H9 (cell line): ENCODE data around the gene ZNF683. TPM values are rescaled to one million over a fixed set of nuclear protein-coding genes. Genes with fewer than 3 reads are reported as not detected.

Source experiments
- DNase-seq: peaks from one replicate; pipeline ENCODE4 v3.0.0-alpha.2; 2017
- H2AFZ ChIP-seq: one replicate; pipeline ENCODE4 v1.6.1; 2013; ENCODE audit warnings: mild to moderate bottlenecking, low read length, control low read depth, moderate library complexity
- H2AK5ac ChIP-seq: 2 replicates; pipeline ENCODE4 v1.6.1; 2013; ENCODE audit warnings: low read length, control low read depth, mixed read lengths; ENCODE audit not compliant: insufficient read length
- H2BK120ac ChIP-seq: one replicate; pipeline ENCODE4 v1.6.1; 2013; ENCODE audit warnings: low read depth, mild to moderate bottlenecking, low read length, control low read depth, inconsistent platforms; ENCODE audit not compliant: poor library complexity, severe bottlenecking
- H2BK12ac ChIP-seq: 2 replicates; pipeline ENCODE4 v1.6.1; 2013; ENCODE audit warnings: low read length, control low read depth, mixed read lengths, low read depth; ENCODE audit not compliant: insufficient read length
- H2BK15ac ChIP-seq: 2 replicates; pipeline ENCODE4 v1.6.1; 2013; ENCODE audit warnings: low read depth, low read length, control low read depth
- H2BK20ac ChIP-seq: one replicate; pipeline ENCODE4 v1.6.1; 2013; ENCODE audit warnings: low read depth, mild to moderate bottlenecking, low read length, control low read depth, inconsistent platforms; ENCODE audit not compliant: poor library complexity, severe bottlenecking
- H2BK5ac ChIP-seq: 2 replicates; pipeline ENCODE4 v1.6.1; 2013; ENCODE audit warnings: low read length, control low read depth, mixed read lengths; ENCODE audit not compliant: insufficient read length
- H3K14ac ChIP-seq: 2 replicates; pipeline ENCODE4 v1.6.1; 2013; ENCODE audit warnings: low read length, control low read depth; ENCODE audit not compliant: insufficient read depth
- H3K18ac ChIP-seq: 2 replicates; pipeline ENCODE4 v1.6.1; 2013; ENCODE audit warnings: low read depth, mild to moderate bottlenecking, mixed read lengths, low read length, control low read depth; ENCODE audit not compliant: insufficient read length
- H3K23ac ChIP-seq: 2 replicates; pipeline ENCODE4 v1.6.1; 2013; ENCODE audit warnings: low read length, control low read depth, mixed read lengths, low read depth; ENCODE audit not compliant: insufficient read length
- H3K23me2 ChIP-seq: 2 replicates; pipeline ENCODE4 v1.6.1; 2013; ENCODE audit warnings: low read depth, mild to moderate bottlenecking, mixed read lengths, low read length, control low read depth; ENCODE audit not compliant: insufficient read length, poor library complexity, severe bottlenecking
- H3K27ac ChIP-seq: 2 replicates; pipeline ENCODE4 v1.5.1; 2013; ENCODE audit warnings: low read length, control low read depth, mixed read lengths, low read depth; ENCODE audit not compliant: insufficient read length
- H3K27me3 ChIP-seq: 2 replicates; pipeline ENCODE4 v1.6.1; 2013; ENCODE audit warnings: low read length, control low read depth, inconsistent platforms; ENCODE audit not compliant: insufficient read depth
- H3K4ac ChIP-seq: 2 replicates; pipeline ENCODE4 v1.6.1; 2013; ENCODE audit warnings: low read depth, mild to moderate bottlenecking, control low read depth, inconsistent platforms, low read length, moderate library complexity
- H3K4me1 ChIP-seq: 2 replicates; pipeline ENCODE4 v1.6.1; 2013; ENCODE audit warnings: low read length, control low read depth, inconsistent platforms; ENCODE audit not compliant: insufficient read depth
- H3K4me2 ChIP-seq: 2 replicates; pipeline ENCODE4 v1.6.1; 2013; ENCODE audit warnings: low read length, control low read depth, mixed read lengths; ENCODE audit not compliant: insufficient read length, insufficient read depth
- H3K56ac ChIP-seq: 2 replicates; pipeline ENCODE4 v1.6.1; 2013; ENCODE audit warnings: low read depth, mild to moderate bottlenecking, mixed read lengths, low read length, control low read depth; ENCODE audit not compliant: insufficient read length
- H3K79me1 ChIP-seq: 2 replicates; pipeline ENCODE4 v1.6.1; 2013; ENCODE audit warnings: low read depth, mild to moderate bottlenecking, moderate library complexity, low read length, control low read depth, inconsistent platforms; ENCODE audit not compliant: insufficient read depth, poor library complexity, severe bottlenecking
- H3K79me2 ChIP-seq: 2 replicates; pipeline ENCODE4 v1.6.1; 2013; ENCODE audit warnings: low read length, control low read depth, inconsistent platforms; ENCODE audit not compliant: insufficient read depth
- H3K9ac ChIP-seq: 2 replicates; pipeline ENCODE4 v1.6.1; 2013; ENCODE audit warnings: low read length, control low read depth, mixed read lengths; ENCODE audit not compliant: insufficient read length; ENCODE audit errors: extremely low read depth
- H3K9me3 ChIP-seq: one replicate; pipeline ENCODE4 v1.6.1; 2013; ENCODE audit warnings: low read depth, low read length, inconsistent platforms; ENCODE audit not compliant: control insufficient read depth
- H3T11ph ChIP-seq: one replicate; pipeline ENCODE4 v1.6.1; 2013; ENCODE audit warnings: mild to moderate bottlenecking, low read length, control low read depth, inconsistent platforms
- H4K20me1 ChIP-seq: one replicate; pipeline ENCODE4 v1.6.1; 2013; ENCODE audit not compliant: control insufficient read depth, insufficient read length, insufficient read depth
- H4K5ac ChIP-seq: 2 replicates; pipeline ENCODE4 v1.6.1; 2013; ENCODE audit warnings: low read depth, mild to moderate bottlenecking, mixed read lengths, low read length, control low read depth; ENCODE audit not compliant: insufficient read length
- H4K8ac ChIP-seq: replicated peaks from 2 replicates; pipeline ENCODE4 v1.6.1; 2013; ENCODE audit warnings: low read length, control low read depth, mixed read lengths, low read depth; ENCODE audit not compliant: insufficient read length
- H4K91ac ChIP-seq: 2 replicates; pipeline ENCODE4 v1.6.1; 2013; ENCODE audit warnings: low read depth, mild to moderate bottlenecking, moderate library complexity, mixed read lengths, low read length, control low read depth; ENCODE audit not compliant: insufficient read length
- H3K27ac Mint-ChIP-seq, 3 experiments: 2 replicates in 2 of 3; 3 replicates in 1 of 3; pipeline ENCODE4 v1.8.0; 2020 to 2021; ENCODE audit warnings: mixed read lengths in 3 of 3, mild to moderate bottlenecking in 1 of 3, moderate library complexity in 1 of 3
- H3K27me3 Mint-ChIP-seq: 2 replicates; pipeline ENCODE4 v1.8.0; 2021; ENCODE audit warnings: low read depth, mild to moderate bottlenecking, moderate library complexity, mixed read lengths
- H3K36me3 Mint-ChIP-seq, 3 experiments: 2 replicates in 2 of 3; 3 replicates in 1 of 3; pipeline ENCODE4 v1.8.0; 2020 to 2021; ENCODE audit warnings: low read depth in 3 of 3, mixed read lengths in 3 of 3; ENCODE audit not compliant: insufficient read depth in 1 of 3
- H3K4me1 Mint-ChIP-seq, 2 experiments: 2 replicates each; pipeline ENCODE4 v1.8.0; 2020; ENCODE audit warnings: mixed read lengths in 2 of 2
- H3K4me3 Mint-ChIP-seq, 2 experiments: 2 replicates in 1 of 2; 3 replicates in 1 of 2; pipeline ENCODE4 v1.8.0; 2020 to 2021; ENCODE audit warnings: mild to moderate bottlenecking in 2 of 2, mixed read lengths in 2 of 2, moderate library complexity in 1 of 2
- H3K9me3 Mint-ChIP-seq, 2 experiments: 2 replicates in 1 of 2; 3 replicates in 1 of 2; pipeline ENCODE4 v1.8.0; 2020; ENCODE audit warnings: mild to moderate bottlenecking in 2 of 2, mixed read lengths in 2 of 2, moderate library complexity in 1 of 2
- WGBS: extraction: QIAGEN DNeasy Blood & Tissue Kit; methylation state at CpG from one replicate; pipeline ENCODE4 v1.1.7; 2013; ENCODE audit warnings: missing lambda C conversion rate, low lambda C conversion rate, mixed read lengths; ENCODE audit not compliant: insufficient read length; ENCODE audit errors: extremely low coverage; 5-methylcytosine and 5-hydroxymethylcytosine counted together
- total RNA-seq: library from RNA; stranded (reverse); gene quantifications from 2 replicates; pipeline ENCODE4 v1.2.1, GENCODE V29; 2021
- TF ChIP-seq, protein P1 (sequence below): fragments of 200-600 bp; sonication (generic); conservative IDR thresholded peaks from 3 replicates; pipeline ENCODE4 v1.8.0; 2021; ENCODE audit warnings: antibody characterized with exemption, mild to moderate bottlenecking

ZNF683 gene
- total RNA-seq, 1 experiment from 2014 or later, result not detected

DNA sequence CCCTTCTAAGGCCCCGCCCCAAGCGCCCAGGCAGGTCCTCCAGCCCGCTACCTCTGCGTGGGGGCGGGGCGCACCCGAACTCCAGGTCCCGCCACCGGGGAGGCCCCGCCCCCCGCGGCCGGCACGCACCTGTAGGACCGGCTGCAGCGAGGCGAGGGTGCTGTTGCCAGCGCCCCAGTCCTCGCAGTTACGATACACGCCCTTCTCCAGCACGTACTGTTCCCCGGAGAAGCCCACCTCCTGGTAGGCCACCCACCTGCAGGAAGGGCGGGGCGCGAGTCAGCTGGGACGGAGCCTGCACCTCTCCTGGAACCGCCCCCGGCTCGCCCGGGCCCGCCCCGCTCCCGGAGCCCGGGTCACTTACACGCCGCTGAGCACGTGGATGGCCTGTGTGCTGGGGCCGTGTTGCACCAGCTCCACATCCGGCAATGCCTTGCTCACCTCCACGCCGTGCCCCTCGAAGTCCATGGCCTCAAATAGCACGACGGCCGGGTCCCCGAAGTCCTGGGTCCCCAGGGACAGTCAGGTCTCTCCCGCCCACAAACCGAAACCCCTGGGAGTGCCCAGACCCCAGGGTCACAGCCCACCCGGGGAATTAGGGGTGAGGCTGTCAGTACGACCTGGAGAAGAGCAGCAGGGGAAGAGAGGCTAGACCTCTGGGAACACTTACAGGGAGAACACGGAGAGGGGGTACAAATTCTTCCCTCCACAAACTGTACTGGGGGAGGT is 35.9 kb downstream of the ZNF683 start:
- TF ChIP-seq, protein P1, sequence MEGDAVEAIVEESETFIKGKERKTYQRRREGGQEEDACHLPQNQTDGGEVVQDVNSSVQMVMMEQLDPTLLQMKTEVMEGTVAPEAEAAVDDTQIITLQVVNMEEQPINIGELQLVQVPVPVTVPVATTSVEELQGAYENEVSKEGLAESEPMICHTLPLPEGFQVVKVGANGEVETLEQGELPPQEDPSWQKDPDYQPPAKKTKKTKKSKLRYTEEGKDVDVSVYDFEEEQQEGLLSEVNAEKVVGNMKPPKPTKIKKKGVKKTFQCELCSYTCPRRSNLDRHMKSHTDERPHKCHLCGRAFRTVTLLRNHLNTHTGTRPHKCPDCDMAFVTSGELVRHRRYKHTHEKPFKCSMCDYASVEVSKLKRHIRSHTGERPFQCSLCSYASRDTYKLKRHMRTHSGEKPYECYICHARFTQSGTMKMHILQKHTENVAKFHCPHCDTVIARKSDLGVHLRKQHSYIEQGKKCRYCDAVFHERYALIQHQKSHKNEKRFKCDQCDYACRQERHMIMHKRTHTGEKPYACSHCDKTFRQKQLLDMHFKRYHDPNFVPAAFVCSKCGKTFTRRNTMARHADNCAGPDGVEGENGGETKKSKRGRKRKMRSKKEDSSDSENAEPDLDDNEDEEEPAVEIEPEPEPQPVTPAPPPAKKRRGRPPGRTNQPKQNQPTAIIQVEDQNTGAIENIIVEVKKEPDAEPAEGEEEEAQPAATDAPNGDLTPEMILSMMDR, result no peak
- peak; percentile 95 for DNase-seq
- Histone ChIP-seq H2BK12ac (no peak overlapping the region), H2AK5ac (no peak overlapping the region), H4K8ac (no peak overlapping the region), H3K4ac (no peak overlapping the region), H3K27ac (no peak overlapping the region), H3K4me2 (peak overlapping the region; percentile 56), H3K23me2 (peaks cover 4% of the 10 kb centered on the region), H3K9ac (no peak overlapping the region), H4K20me1 (no peaks in the 10 kb centered on the region), H4K5ac (no peak overlapping the region), H3K4me1 (no peaks in the 10 kb centered on the region; the same call in 1 of the 2 replicates), H3K23ac (no peak overlapping the region), H3K18ac (peak overlapping the region; percentile 11), H3T11ph (no peak overlapping the region), H2BK20ac (no peak overlapping the region), H2BK15ac (no peak overlapping the region), H2BK120ac (no peak overlapping the region), H2AFZ (no peak overlapping the region), H2BK5ac (no peak overlapping the region), H3K27me3 (no peaks in the 10 kb centered on the region), H4K91ac (no peak overlapping the region), H3K79me1 (no peaks in the 10 kb centered on the region), H3K9me3 (no peaks in the 10 kb centered on the region), H3K56ac (no peak overlapping the region), H3K14ac (no peak overlapping the region), H3K79me2 (no peaks in the 10 kb centered on the region)
- Mint-ChIP-seq H3K27me3 (peaks cover 20% of the 10 kb centered on the region), H3K4me1 (peaks cover 29 to 36% of the 10 kb centered on the region in 2 experiments), H3K4me3 (peak overlapping the region; percentile 83 to 98), H3K27ac (peak overlapping the region in 1 of 3 experiments; percentile 31; a peak in 1 of 7 replicates), H3K9me3 (no peaks in the 10 kb centered on the region), H3K36me3 (peaks cover 0 to 2% (median 1%) of the 10 kb centered on the region in 3 experiments; a peak in 2 of 7 replicates)
- WGBS, result no CpG with 5 or more reads among the region's 52 CpGs
